ENCODE measurements around the gene RBM22.

The RBM22 gene

GRCh38 chr5:150648294-150649107 is 52.4 kb downstream of the RBM22 start:
- TF ChIP-seq SIN3A (IDR thresholded peaks at IDR 0.05; ENCODE audit: borderline replicate concordance, insufficient read depth, low read length): no peak
- TF ChIP-seq REST (IDR thresholded peaks at IDR 0.05; ENCODE audit: insufficient read depth in 1 of 2, low read depth in 2 of 2, low read length in 2 of 2): no peak
- no peak for TF ChIP-seq FOXP2 (optimal IDR thresholded peaks at IDR 0.05; ENCODE audit: borderline replicate concordance, extremely low read depth, extremely low read length, insufficient read depth)
- no peak for TF ChIP-seq POLR2AphosphoS5 (IDR thresholded peaks at IDR 0.05; ENCODE audit: low read depth, low read length)
- TF ChIP-seq TAF1 (IDR thresholded peaks at IDR 0.05; ENCODE audit: borderline replicate concordance, insufficient read depth, low read length): no peak

- TF ChIP-seq POLR2AphosphoS5 (IDR thresholded peaks at IDR 0.05; ENCODE audit: low read depth, low read length) (no peak), TAF1 (IDR thresholded peaks at IDR 0.05; ENCODE audit: borderline replicate concordance, insufficient read depth, low read length) (no peak), SIN3A (IDR thresholded peaks at IDR 0.05; ENCODE audit: borderline replicate concordance, insufficient read depth, low read length) (no peak), FOXP2 (optimal IDR thresholded peaks at IDR 0.05; ENCODE audit: borderline replicate concordance, extremely low read depth, extremely low read length, insufficient read depth) (no peak), REST (IDR thresholded peaks at IDR 0.05; ENCODE audit: insufficient read depth in 1 of 2, low read depth in 2 of 2, low read length in 2 of 2) (no peak)
Observed at GRCh38 chr5:150647275-150648251, 53.3 kb downstream of the RBM22 start.

- TF ChIP-seq POLR2AphosphoS5 (IDR thresholded peaks at IDR 0.05; ENCODE audit: low read depth, low read length): no peak
- TF ChIP-seq FOXP2 (optimal IDR thresholded peaks at IDR 0.05; ENCODE audit: borderline replicate concordance, extremely low read depth, extremely low read length, insufficient read depth): no peak
- TF ChIP-seq SIN3A (IDR thresholded peaks at IDR 0.05; ENCODE audit: borderline replicate concordance, insufficient read depth, low read length): no peak
- TF ChIP-seq TAF1 (IDR thresholded peaks at IDR 0.05; ENCODE audit: borderline replicate concordance, insufficient read depth, low read length): no peak
- TF ChIP-seq REST (IDR thresholded peaks at IDR 0.05; ENCODE audit: insufficient read depth in 1 of 2, low read depth in 2 of 2, low read length in 2 of 2): no peak
Observed at GRCh38 chr5:150645070-150645700, 55.7 kb downstream of the RBM22 start.

GRCh38 chr5:150644514-150644913 is 56.3 kb downstream of the RBM22 start:
- TF ChIP-seq REST (IDR thresholded peaks at IDR 0.05; ENCODE audit: insufficient read depth in 1 of 2, low read depth in 2 of 2, low read length in 2 of 2): no peak
- no peak for TF ChIP-seq FOXP2 (optimal IDR thresholded peaks at IDR 0.05; ENCODE audit: borderline replicate concordance, extremely low read depth, extremely low read length, insufficient read depth)
- no peak for TF ChIP-seq SIN3A (IDR thresholded peaks at IDR 0.05; ENCODE audit: borderline replicate concordance, insufficient read depth, low read length)
- no peak for TF ChIP-seq TAF1 (IDR thresholded peaks at IDR 0.05; ENCODE audit: borderline replicate concordance, insufficient read depth, low read length)
- no peak for TF ChIP-seq POLR2AphosphoS5 (IDR thresholded peaks at IDR 0.05; ENCODE audit: low read depth, low read length)

Data from PFSK-1 (cell line).